WTC11 (cell line): ENCODE data around the gene NGF. TPM values are rescaled to one million over a fixed set of nuclear protein-coding genes. Genes with fewer than 3 reads are reported as not detected.

ENCODE experiments used
- ATAC-seq: fragments of 200-7000 bp; cut with Tn5 transposase; 2 replicates; pipeline ENCODE4 v1.10.0; 2021; ENCODE audit warnings: mild to moderate bottlenecking, moderate library complexity
- CTCF ChIA-PET: fragments of 300-600 bp; sonication (Branson Sonifier 250); formaldehyde crosslinking; loops from one replicate; lab custom pipeline; 2021; ENCODE audit warnings: antibody characterized with exemption; lab: Charles Lee
- POLR2A ChIA-PET: fragments of 350-600 bp; sonication (Branson Sonifier 250); formaldehyde crosslinking; loops from one replicate; lab custom pipeline; 2021; ENCODE audit warnings: antibody characterized with exemption; lab: Charles Lee
- DNase-seq: peaks from one replicate; pipeline ENCODE4 v3.0.0; 2021; ENCODE audit warnings: low spot score
- H3K27ac Mint-ChIP-seq: 2 replicates; pipeline ENCODE4 v1.8.0; 2021; ENCODE audit warnings: mixed read lengths
- H3K27me3 Mint-ChIP-seq: 2 replicates; pipeline ENCODE4 v1.8.0; 2021; ENCODE audit warnings: low read depth, mild to moderate bottlenecking, moderate library complexity, mixed read lengths
- H3K36me3 Mint-ChIP-seq: 2 replicates; pipeline ENCODE4 v1.8.0; 2021; ENCODE audit warnings: mixed read lengths
- H3K4me1 Mint-ChIP-seq: 2 replicates; pipeline ENCODE4 v1.8.0; 2022; ENCODE audit warnings: mixed read lengths
- H3K4me3 Mint-ChIP-seq: 2 replicates; pipeline ENCODE4 v1.8.0; 2021; ENCODE audit warnings: mild to moderate bottlenecking, moderate library complexity, mixed read lengths
- H3K9me3 Mint-ChIP-seq: 2 replicates; pipeline ENCODE4 v1.8.0; 2021; ENCODE audit warnings: mixed read lengths
- ARID4B ChIP-seq: sonication (generic); formaldehyde crosslinking; IDR thresholded peaks from 2 replicates; pipeline ENCODE4 v1.8.0; 2023; ENCODE audit warnings: missing genetic modification reagents, mild to moderate bottlenecking, borderline replicate concordance
- CBFB ChIP-seq: sonication (generic); formaldehyde crosslinking; IDR thresholded peaks from 2 replicates; pipeline ENCODE4 v1.8.1; 2022; ENCODE audit warnings: mild to moderate bottlenecking, low read depth, missing genetic modification reagents
- ERG ChIP-seq: fragments of 250-450 bp; sonication (Bioruptor Pico); IDR thresholded peaks from 2 replicates; pipeline ENCODE4 v1.8.0; 2021; ENCODE audit warnings: mild to moderate bottlenecking
- GTF2I ChIP-seq: fragments of 250-450 bp; sonication (Bioruptor Pico); conservative IDR thresholded peaks from 2 replicates; pipeline ENCODE4 v1.4.0; 2021; ENCODE audit warnings: mild to moderate bottlenecking
- HMGA2 ChIP-seq: fragments of 250-450 bp; sonication (Bioruptor Pico); IDR thresholded peaks from 2 replicates; pipeline ENCODE4 v1.4.0; 2021; ENCODE audit warnings: mild to moderate bottlenecking, moderate library complexity
- IRF1 ChIP-seq: sonication (generic); formaldehyde crosslinking; IDR thresholded peaks from 2 replicates; pipeline ENCODE4 v1.8.0; 2023; ENCODE audit warnings: missing genetic modification reagents
- JAZF1 ChIP-seq: fragments of 250-450 bp; sonication (Bioruptor Pico); IDR thresholded peaks from 2 replicates; pipeline ENCODE4 v1.9.0; 2021; ENCODE audit warnings: moderate library complexity, mild to moderate bottlenecking, inconsistent platforms
- MAX ChIP-seq: sonication (generic); formaldehyde crosslinking; IDR thresholded peaks from 2 replicates; pipeline ENCODE4 v1.8.0; 2022; ENCODE audit warnings: mild to moderate bottlenecking, missing genetic modification reagents
- NR3C1 ChIP-seq: sonication (generic); formaldehyde crosslinking; conservative IDR thresholded peaks from 2 replicates; pipeline ENCODE4 v1.8.1; 2023; ENCODE audit warnings: low read depth, mild to moderate bottlenecking, missing genetic modification reagents
- OVOL2 ChIP-seq: fragments of 250-450 bp; sonication (Bioruptor Pico); IDR thresholded peaks from 2 replicates; pipeline ENCODE4 v1.9.0; 2021; ENCODE audit warnings: mild to moderate bottlenecking, borderline replicate concordance
- RORB ChIP-seq: fragments of 250-450 bp; sonication (Bioruptor Pico); IDR thresholded peaks from 2 replicates; pipeline ENCODE4 v1.9.0; 2021; ENCODE audit warnings: mild to moderate bottlenecking
- SOX15 ChIP-seq: fragments of 250-450 bp; sonication (Bioruptor Pico); IDR thresholded peaks from 2 replicates; pipeline ENCODE4 v1.9.0; 2021; ENCODE audit warnings: mild to moderate bottlenecking
- USF2 ChIP-seq: sonication (generic); formaldehyde crosslinking; IDR thresholded peaks from 2 replicates; pipeline ENCODE4 v1.8.1; 2023; ENCODE audit warnings: mild to moderate bottlenecking, missing genetic modification reagents, moderate library complexity
- ZNF138 ChIP-seq: sonication (generic); formaldehyde crosslinking; conservative IDR thresholded peaks from 2 replicates; pipeline ENCODE4 v1.8.1; 2022; ENCODE audit warnings: mild to moderate bottlenecking, moderate library complexity, missing genetic modification reagents
- ZNF281 ChIP-seq: sonication (generic); formaldehyde crosslinking; IDR thresholded peaks from 2 replicates; pipeline ENCODE4 v1.8.0; 2023; ENCODE audit warnings: mild to moderate bottlenecking, missing genetic modification reagents
- ZNF425 ChIP-seq: fragments of 250-450 bp; sonication (Bioruptor Pico); conservative IDR thresholded peaks from 2 replicates; pipeline ENCODE4 v1.9.0; 2021; ENCODE audit warnings: mild to moderate bottlenecking
- total RNA-seq: library from RNA; stranded (reverse); gene quantifications from 3 replicates; pipeline ENCODE4 v1.2.3, GENCODE V29; 2021
- TF ChIP-seq, protein P1 (sequence below): sonication (generic); formaldehyde crosslinking; IDR thresholded peaks from 2 replicates; pipeline ENCODE4 v1.8.1; 2022; ENCODE audit warnings: missing genetic modification reagents, borderline replicate concordance
- TF ChIP-seq, protein P2 (sequence below): fragments of 250-450 bp; sonication (Bioruptor Pico); IDR thresholded peaks from 2 replicates; pipeline ENCODE4 v1.9.0; 2021; ENCODE audit warnings: mild to moderate bottlenecking

Gene NGF
- total RNA-seq, 1 experiment from 2014 or later = 0.55 TPM

DNA sequence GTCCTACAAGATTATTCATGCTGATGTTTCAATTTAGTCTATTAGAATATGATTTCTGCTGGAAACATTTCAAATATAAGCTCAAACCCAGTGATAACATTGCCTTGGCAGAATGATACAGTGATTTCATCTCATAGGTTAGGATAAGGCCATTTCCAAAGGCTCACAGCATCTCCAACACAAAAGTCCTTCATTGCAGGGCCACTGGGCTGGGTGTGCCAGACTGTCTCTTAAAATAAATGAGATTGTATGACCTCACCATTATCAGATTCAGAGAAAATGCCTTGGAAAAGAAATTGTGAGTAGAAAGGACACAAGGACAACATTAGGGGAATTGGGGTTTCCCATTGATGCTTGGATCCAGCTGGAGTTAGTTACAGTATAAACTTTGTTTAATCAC, 30.4 kb downstream of the NGF start:
- no peak overlapping the region for H3K27ac Mint-ChIP-seq
- H3K9me3 Mint-ChIP-seq = peaks cover 11% of the 10 kb centered on the region
- ChIA-PET CTCF (interaction anchor here (1.1 kb wide), 1 partner anchor 30 kb away, joined by 3 read pairs; the partner anchor contains the start of gene NGF), POLR2A (no interaction called here)
- ATAC-seq = no peak
- no peak overlapping the region for H3K4me3 Mint-ChIP-seq
- H3K36me3 Mint-ChIP-seq = no peaks in the 10 kb centered on the region
- H3K27me3 Mint-ChIP-seq = no peaks in the 10 kb centered on the region
- H3K4me1 Mint-ChIP-seq = peaks cover 13% of the 10 kb centered on the region; the same call in 1 of the 2 replicates
- TF ChIP-seq, protein P1, sequence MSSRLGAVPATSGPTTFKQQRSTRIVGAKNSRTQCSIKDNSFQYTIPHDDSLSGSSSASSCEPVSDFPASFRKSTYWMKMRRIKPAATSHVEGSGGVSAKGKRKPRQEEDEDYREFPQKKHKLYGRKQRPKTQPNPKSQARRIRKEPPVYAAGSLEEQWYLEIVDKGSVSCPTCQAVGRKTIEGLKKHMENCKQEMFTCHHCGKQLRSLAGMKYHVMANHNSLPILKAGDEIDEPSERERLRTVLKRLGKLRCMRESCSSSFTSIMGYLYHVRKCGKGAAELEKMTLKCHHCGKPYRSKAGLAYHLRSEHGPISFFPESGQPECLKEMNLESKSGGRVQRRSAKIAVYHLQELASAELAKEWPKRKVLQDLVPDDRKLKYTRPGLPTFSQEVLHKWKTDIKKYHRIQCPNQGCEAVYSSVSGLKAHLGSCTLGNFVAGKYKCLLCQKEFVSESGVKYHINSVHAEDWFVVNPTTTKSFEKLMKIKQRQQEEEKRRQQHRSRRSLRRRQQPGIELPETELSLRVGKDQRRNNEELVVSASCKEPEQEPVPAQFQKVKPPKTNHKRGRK = no peak
- TF ChIP-seq CBFB = no peak
- no peak for TF ChIP-seq GTF2I (CRISPR knock-in tag)
- TF ChIP-seq RORB (CRISPR knock-in tag) = no peak
- no peak for TF ChIP-seq SOX15 (CRISPR knock-in tag)
- TF ChIP-seq ZNF138 (CRISPR knock-in tag) = no peak
- no peak for TF ChIP-seq IRF1
- no peak for TF ChIP-seq ERG (CRISPR knock-in tag)
- TF ChIP-seq MAX = no peak
- no peak for TF ChIP-seq ARID4B (CRISPR knock-in tag)
- no peak for TF ChIP-seq OVOL2 (CRISPR knock-in tag)
- no peak for TF ChIP-seq JAZF1
- TF ChIP-seq USF2 (CRISPR knock-in tag) = no peak
- no peak for TF ChIP-seq ZNF425 (CRISPR knock-in tag)
- TF ChIP-seq, all 79 proteins: peak for 0
- DNase-seq = no peak

- ChIA-PET POLR2A (no interaction called here), CTCF (no interaction called here)
- Mint-ChIP-seq H3K36me3 (no peaks in the 10 kb centered on the region), H3K4me1 (peaks cover 5% of the 10 kb centered on the region; the same call in 1 of the 2 replicates), H3K27ac (no peak overlapping the region), H3K4me3 (no peak overlapping the region), H3K27me3 (no peaks in the 10 kb centered on the region), H3K9me3 (peaks cover 11% of the 10 kb centered on the region)
- DNase-seq (no peak), ATAC-seq (no peak)
- TF ChIP-seq, protein P2, sequence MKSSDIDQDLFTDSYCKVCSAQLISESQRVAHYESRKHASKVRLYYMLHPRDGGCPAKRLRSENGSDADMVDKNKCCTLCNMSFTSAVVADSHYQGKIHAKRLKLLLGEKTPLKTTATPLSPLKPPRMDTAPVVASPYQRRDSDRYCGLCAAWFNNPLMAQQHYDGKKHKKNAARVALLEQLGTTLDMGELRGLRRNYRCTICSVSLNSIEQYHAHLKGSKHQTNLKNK = no peak
- TF ChIP-seq HMGA2 (CRISPR knock-in tag) (no peak), NR3C1 (CRISPR knock-in tag) (no peak), MAX (no peak), ZNF281 (CRISPR knock-in tag) (no peak)
Measured at GRCh38 chr1:115306146-115306545, 31.9 kb downstream of the NGF start.
